ENCODE measurements around the gene MFSD2A. TPM values are rescaled to one million over a fixed set of nuclear protein-coding genes. Genes with fewer than 3 reads are reported as not detected.
A peak's percentile ranks its signal among the peaks of the same experiment; 100 is the strongest.

MFSD2A gene
- total RNA-seq, 1 experiment from 2014 or later: 2.2 TPM

- no peak for DNase-seq
- BruUV-seq (replicated peaks): no TSS peak
- H3K4me3 Mint-ChIP-seq (ENCODE audit: unreplicated experiment): no peak overlapping the region
- H3K4me3 ChIP-seq (ENCODE audit: low read depth, low read length): no peak overlapping the region
- H3K27ac Mint-ChIP-seq (ENCODE audit: unreplicated experiment): no peak overlapping the region
- no peaks in the 10 kb centered on the region for H3K36me3 Mint-ChIP-seq (ENCODE audit: insufficient read depth, unreplicated experiment)
- ChIA-PET CTCF (interaction anchor here (0.7 to 1.1 kb wide), 2 partner anchors 17 to 98 kb away, joined by 4 read pairs; no protein-coding TSS in a partner anchor), POLR2A (no interaction called here)
- no peaks in the 10 kb centered on the region for H3K27me3 Mint-ChIP-seq (ENCODE audit: insufficient read depth, unreplicated experiment)
- no peaks in the 10 kb centered on the region for H3K4me1 ChIP-seq
- no peaks in the 10 kb centered on the region for H3K9me3 Mint-ChIP-seq (ENCODE audit: unreplicated experiment)
- no peaks in the 10 kb centered on the region for H3K9me3 ChIP-seq
- TF ChIP-seq CTCF (IDR thresholded peaks at IDR 0.05; ENCODE audit: insufficient read depth in 1 of 2, low read depth in 1 of 2, low read length in 1 of 2, severe bottlenecking in 1 of 2, unreplicated experiment in 1 of 2): no peak
- H3K36me3 ChIP-seq (ENCODE audit: control insufficient read depth, insufficient read depth, low read length): no peaks in the 10 kb centered on the region
- intact Hi-C loops (cut with micrococcal nuclease; ENCODE audit: unreplicated experiment): loop anchor here (5.0 kb wide), 1 partner anchor 98 kb away; no protein-coding TSS in a partner anchor
- H3K4me1 Mint-ChIP-seq (ENCODE audit: low read depth, unreplicated experiment): no peaks in the 10 kb centered on the region
- H3K27me3 ChIP-seq (replicated peaks; ENCODE audit: control insufficient read depth, insufficient read depth, low read length): no peaks in the 10 kb centered on the region
Observed at GRCh38 chr1:39915499-39916129, 39.3 kb upstream of the MFSD2A start.

- H3K9me3 Mint-ChIP-seq (ENCODE audit: unreplicated experiment): no peaks in the 10 kb centered on the region
- no TSS peak for BruUV-seq (replicated peaks)
Observed at GRCh38 chr1:39917825-39918224, 37.1 kb upstream of the MFSD2A start.

GRCh38 chr1:39919545-39919944, 35.4 kb upstream of the MFSD2A start:
- Mint-ChIP-seq H3K27me3 (ENCODE audit: insufficient read depth, unreplicated experiment) (no peaks in the 10 kb centered on the region), H3K36me3 (ENCODE audit: insufficient read depth, unreplicated experiment) (no peaks in the 10 kb centered on the region), H3K4me3 (ENCODE audit: unreplicated experiment) (no peak overlapping the region), H3K9me3 (ENCODE audit: unreplicated experiment) (no peaks in the 10 kb centered on the region), H3K4me1 (ENCODE audit: low read depth, unreplicated experiment) (no peaks in the 10 kb centered on the region), H3K27ac (ENCODE audit: unreplicated experiment) (no peak overlapping the region)
- CTCF ChIA-PET: interaction anchor here (0.5 to 2.6 kb wide), 14 partner anchors 14 to 746 kb away, joined by 3 to 44 read pairs (median 4); partner anchors contain the start of genes MFSD2A and RIMS3
- intact Hi-C loops (cut with micrococcal nuclease; ENCODE audit: unreplicated experiment): loop anchor here (1.0 to 5.0 kb wide), 3 partner anchors 54 to 113 kb away; no protein-coding TSS in a partner anchor
- peak; percentile 53 to 71 for DNase-seq
- POLR2A ChIA-PET: interaction anchor here (0.8 kb wide), 1 partner anchor 113 kb away, joined by 3 read pairs; no protein-coding TSS in a partner anchor
- no peaks in the 10 kb centered on the region for H3K9me3 ChIP-seq
- BruUV-seq (replicated peaks): no TSS peak
- TF ChIP-seq CTCF (IDR thresholded peaks at IDR 0.05; ENCODE audit: insufficient read depth in 1 of 2, low read depth in 1 of 2, low read length in 1 of 2, severe bottlenecking in 1 of 2, unreplicated experiment in 1 of 2): peak; percentile 48 to 66
- no peaks in the 10 kb centered on the region for H3K4me1 ChIP-seq
- H3K4me3 ChIP-seq (ENCODE audit: low read depth, low read length): no peak overlapping the region
- no peaks in the 10 kb centered on the region for H3K36me3 ChIP-seq (ENCODE audit: control insufficient read depth, insufficient read depth, low read length)
- H3K27me3 ChIP-seq (replicated peaks; ENCODE audit: control insufficient read depth, insufficient read depth, low read length): no peaks in the 10 kb centered on the region

More at GRCh38 chr1:39917825-39918224, 37.1 kb upstream of the MFSD2A start:
- Histone ChIP-seq H3K4me3 (ENCODE audit: low read depth, low read length) (no peak overlapping the region), H3K27me3 (replicated peaks; ENCODE audit: control insufficient read depth, insufficient read depth, low read length) (no peaks in the 10 kb centered on the region), H3K36me3 (ENCODE audit: control insufficient read depth, insufficient read depth, low read length) (no peaks in the 10 kb centered on the region), H3K4me1 (no peaks in the 10 kb centered on the region), H3K9me3 (no peaks in the 10 kb centered on the region)
- H3K27me3 Mint-ChIP-seq (ENCODE audit: insufficient read depth, unreplicated experiment): no peaks in the 10 kb centered on the region
- H3K4me1 Mint-ChIP-seq (ENCODE audit: low read depth, unreplicated experiment): no peaks in the 10 kb centered on the region
- DNase-seq: no peak
- ChIA-PET CTCF (interaction anchor here (0.7 kb wide), 2 partner anchors 115 to 667 kb away, joined by 3 to 5 read pairs; no protein-coding TSS in a partner anchor), POLR2A (interaction anchor here (0.7 kb wide), 1 partner anchor 54 kb away, joined by 4 read pairs; no protein-coding TSS in a partner anchor)
- H3K36me3 Mint-ChIP-seq (ENCODE audit: insufficient read depth, unreplicated experiment): no peaks in the 10 kb centered on the region
- no peak overlapping the region for H3K27ac Mint-ChIP-seq (ENCODE audit: unreplicated experiment)
- H3K4me3 Mint-ChIP-seq (ENCODE audit: unreplicated experiment): no peak overlapping the region
- no peak for TF ChIP-seq CTCF (IDR thresholded peaks at IDR 0.05; ENCODE audit: insufficient read depth in 1 of 2, low read depth in 1 of 2, low read length in 1 of 2, severe bottlenecking in 1 of 2, unreplicated experiment in 1 of 2)
- intact Hi-C loops (cut with micrococcal nuclease; ENCODE audit: unreplicated experiment): loop anchor here (5.0 kb wide), 1 partner anchor 101 kb away; no protein-coding TSS in a partner anchor
